Activated CD4-positive, CD25-positive, alpha-beta regulatory T cell treated with anti-CD3 and anti-CD28 coated beads, Interleukin-2, amount 50 U/mL, for 24 hours (primary cell): ENCODE results near the gene CDON.

ENCODE experiments used
- ATAC-seq, 2 donors: fragments of 150-1000 bp; cut with Tn5 transposase; one replicate each; pipeline ENCODE4 v1.10.0; 2021; ENCODE audit warnings: mild to moderate bottlenecking in 1 of 2, moderate library complexity in 1 of 2

The CDON gene

DNA sequence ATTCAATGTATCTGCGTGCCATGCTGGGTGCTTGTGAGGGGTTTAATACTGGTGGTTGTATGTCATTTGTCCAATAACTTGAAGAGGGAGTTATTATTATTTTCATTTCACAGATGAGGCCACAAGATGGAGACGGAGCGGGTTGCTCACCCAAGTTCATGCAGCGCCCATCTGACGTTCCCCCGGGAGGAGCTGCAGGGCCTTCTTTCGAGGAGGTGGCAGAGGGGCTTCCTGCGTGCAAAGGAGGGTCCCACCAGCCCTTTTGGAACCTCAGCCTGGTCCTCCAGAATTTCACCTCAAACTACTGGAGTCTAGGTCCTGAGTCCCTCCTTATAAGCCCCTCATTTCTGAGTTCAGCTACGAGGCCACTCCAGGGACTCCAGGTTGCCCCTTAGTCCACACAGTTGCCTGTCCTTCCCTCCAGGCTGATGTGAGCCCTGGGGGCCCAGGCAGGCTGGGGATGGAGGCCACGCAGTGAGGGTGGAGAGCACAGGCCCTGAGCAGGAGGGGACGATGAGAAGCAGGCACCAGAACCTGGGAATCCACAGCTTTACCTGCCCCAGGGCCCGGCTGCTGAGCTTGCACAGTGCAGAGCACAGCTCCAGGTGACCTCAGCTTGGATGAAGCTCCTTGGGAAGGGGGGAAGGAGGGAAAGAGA, 119.8 kb downstream of the CDON start:
- no peak for ATAC-seq

GRCh38 chr11:125941619-125942611, 120.8 kb downstream of the CDON start:
- peak; percentile 49 to 60 for ATAC-seq

DNA sequence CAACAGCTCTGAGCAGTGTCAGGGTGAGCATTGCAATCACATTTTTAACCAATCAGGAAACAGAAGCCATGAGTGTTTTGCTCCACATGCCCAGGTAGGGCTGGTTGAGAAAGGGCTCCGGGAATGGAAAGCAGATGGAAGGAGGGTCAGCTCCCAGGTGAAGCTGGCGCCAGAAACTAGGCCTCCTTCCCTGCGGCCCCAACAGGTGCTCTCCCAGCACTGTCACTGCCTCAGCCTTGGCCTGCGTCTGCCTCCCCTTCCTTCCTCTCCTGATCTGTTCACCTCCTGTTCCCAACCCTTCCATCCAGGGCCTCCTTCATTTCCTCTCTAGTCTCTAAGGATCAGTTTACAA, 121.4 kb downstream of the CDON start:
- ATAC-seq = no peak

DNA sequence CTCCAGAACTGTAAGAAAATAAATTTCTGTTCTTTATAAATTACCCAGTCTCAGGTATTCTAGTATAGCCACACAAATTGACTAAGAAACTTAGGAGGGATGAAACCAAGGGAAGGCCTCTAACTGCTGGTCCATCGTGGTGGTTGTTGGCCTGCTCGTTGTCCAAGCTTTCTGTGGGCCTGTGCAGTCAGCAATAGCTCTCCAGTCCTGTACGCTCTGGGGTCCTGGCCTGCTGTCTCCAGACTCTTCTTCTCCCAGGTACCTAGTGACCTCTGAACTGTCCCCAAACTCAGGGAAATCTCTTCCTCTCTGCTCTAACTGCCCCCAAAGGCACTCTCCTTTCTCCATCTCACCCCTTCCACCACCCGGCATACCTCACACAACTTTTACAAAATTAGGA, 122.5 kb downstream of the CDON start:
- no peak for ATAC-seq

DNA sequence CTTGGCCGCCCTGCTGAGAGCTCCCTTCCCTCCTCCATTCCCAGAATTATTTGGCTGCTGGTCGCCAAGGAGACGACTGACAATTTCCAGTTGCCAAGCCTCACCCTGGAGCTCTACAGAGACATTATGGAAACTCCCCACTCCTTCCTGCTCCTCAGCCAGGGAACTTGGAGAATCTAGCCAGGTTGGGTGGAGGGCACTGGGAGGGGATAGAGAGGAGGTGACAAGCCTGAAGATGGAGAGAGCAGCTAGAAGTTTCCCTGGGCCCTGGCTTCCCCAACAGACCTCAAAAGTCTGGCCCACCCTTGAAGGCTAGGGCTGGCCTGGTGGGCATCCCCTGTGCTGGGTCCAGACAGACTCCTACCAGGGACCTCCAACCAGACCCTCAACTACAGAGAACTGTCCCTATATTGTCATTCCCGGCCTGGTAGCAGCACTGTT, 123.6 kb downstream of the CDON start:
- no peak for ATAC-seq

- no peak for ATAC-seq
These were observed 124.2 kb downstream of the CDON start for GRCh38 chr11:125938418-125938817.

DNA sequence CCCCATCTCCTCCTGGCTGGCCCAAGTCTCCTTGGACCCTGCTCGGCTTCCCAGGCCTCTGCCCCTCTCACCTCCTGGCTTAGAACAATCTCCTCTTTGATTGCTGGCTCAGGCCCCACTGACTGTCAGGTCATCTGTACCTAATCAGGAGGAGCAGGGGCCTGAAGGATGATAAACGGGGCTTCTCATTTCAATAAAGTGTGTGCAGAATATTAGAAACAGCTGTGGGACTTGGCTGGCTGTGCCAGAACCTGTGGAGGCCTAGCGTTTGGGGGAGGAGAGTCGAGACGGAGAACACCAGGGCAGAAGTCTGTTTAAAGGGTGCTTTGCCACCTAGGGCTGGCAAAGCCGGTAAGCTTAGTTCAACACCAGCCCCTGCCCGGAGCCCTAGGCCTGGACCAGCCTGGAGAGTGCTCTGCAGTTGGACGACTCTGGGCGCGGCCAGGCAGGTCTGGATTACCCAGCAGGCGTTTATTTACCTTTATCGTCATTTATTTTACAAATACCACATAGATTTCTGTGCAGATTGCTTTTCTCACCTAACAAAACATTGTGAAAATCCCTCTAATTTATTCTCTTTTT, 127.0 kb downstream of the CDON start:
- no peak for ATAC-seq

GRCh38 chr11:125935056-125935455, 127.6 kb downstream of the CDON start:
- ATAC-seq = no peak

DNA sequence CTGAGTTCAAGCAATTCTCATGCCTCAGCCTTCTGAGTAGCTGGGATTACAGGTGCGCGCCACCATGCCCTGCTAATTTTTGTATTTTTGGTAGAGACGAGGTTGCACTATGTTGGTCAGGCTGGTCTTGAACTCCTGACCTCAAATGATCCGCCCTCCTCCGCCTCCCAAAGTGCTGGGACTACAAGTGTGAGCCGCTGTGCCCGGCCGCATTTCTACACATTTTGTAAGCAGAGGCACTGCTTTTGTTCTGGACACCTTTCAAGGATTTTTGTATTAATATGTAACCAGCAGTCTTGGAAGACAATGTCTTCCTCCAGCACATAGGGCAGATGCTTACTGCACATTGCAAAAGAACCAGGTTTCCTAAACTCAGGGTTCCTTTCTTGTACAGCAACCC, 128.2 kb downstream of the CDON start:
- no peak for ATAC-seq

- ATAC-seq = peak in 1 of 2 donors; percentile 17
These were observed 129.4 kb downstream of the CDON start for GRCh38 chr11:125933030-125933813.

GRCh38 chr11:125932301-125932700, 130.4 kb downstream of the CDON start:
- ATAC-seq = no peak

DNA sequence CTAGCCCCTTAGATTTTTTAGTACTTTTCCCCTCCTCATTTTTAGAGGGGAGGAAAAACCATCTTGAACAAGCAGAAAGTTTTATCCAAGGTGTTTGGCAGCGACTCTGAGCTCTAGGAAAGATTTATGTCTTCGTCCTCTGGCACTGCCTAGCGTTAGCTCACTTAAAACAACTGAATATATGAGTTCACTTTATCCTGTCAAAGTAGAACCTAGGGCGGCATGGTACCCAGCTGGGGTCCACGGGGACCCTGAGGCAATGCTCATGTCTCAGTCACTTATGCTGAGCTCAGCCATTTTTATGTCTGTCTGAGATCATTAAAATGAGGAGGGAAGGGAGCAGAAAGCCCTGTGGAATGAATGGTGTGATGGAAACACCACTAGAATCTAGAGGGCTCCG, 131.0 kb downstream of the CDON start:
- no peak for ATAC-seq

DNA sequence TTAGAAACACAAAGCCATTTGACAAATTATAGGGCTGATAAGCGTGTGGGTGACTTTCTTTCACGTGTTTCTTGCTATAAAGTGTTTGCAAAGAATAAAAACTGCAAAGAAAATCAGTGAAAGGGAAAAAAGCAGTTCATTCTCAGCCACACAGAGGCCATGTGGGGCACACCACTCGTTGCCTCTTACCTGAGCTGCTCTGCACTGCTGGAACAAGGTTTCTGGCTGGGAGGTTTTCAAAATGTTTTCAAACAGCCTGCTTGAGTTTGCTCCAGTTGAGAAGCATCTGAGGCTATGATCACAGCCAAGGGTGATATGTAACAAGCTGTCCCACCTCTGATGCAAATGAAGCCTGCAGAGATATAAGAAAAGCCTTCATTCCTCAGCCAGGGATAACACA, 131.6 kb downstream of the CDON start:
- ATAC-seq = no peak

DNA sequence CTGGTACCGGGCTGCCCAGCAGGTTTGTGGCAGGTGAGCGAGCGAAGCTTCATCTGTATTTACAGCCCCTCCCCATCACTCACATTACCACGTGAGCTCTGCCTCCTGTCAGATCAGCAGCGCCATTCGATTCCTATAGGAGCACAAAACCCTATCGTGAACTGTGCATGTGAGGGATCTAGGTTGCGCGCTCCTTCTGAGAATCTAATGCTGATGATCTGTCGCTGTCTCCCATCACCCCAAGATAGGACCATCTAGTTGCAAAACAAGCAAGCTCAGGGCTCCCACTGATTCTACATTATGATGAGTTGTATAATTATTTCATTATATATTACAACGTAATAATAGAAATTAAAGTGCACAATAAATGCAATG, 132.6 kb downstream of the CDON start:
- ATAC-seq = no peak

GRCh38 chr11:125929445-125930075, 133.1 kb downstream of the CDON start:
- ATAC-seq = no peak

GRCh38 chr11:125926682-125927081, 136.0 kb downstream of the CDON start:
- ATAC-seq = no peak

- ATAC-seq = no peak
These were observed 136.9 kb downstream of the CDON start for GRCh38 chr11:125925804-125926203.

DNA sequence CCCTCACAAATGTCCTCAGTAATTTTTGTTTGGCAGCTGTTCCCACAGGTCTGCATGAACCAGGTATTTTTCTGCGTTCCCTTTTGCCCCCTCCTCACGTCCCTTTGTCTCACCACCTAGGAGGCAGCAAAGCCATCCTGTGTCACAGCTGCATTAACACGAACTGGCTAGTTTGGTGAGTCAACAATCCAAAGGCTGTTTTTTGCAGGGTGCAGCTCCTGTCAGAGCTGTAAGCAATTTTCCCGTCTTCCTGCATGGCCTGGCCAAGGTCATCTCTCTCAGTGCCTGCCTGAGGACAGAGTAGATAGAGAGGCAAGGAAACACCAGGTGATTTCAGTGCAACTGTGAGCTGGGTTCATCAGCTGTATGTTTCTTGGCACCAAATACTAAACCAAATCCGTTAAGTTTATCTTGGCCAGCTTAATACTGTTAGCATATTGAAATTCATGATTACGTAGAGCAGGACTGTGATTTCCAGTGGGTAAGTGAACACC, 137.4 kb downstream of the CDON start:
- ATAC-seq = no peak

DNA sequence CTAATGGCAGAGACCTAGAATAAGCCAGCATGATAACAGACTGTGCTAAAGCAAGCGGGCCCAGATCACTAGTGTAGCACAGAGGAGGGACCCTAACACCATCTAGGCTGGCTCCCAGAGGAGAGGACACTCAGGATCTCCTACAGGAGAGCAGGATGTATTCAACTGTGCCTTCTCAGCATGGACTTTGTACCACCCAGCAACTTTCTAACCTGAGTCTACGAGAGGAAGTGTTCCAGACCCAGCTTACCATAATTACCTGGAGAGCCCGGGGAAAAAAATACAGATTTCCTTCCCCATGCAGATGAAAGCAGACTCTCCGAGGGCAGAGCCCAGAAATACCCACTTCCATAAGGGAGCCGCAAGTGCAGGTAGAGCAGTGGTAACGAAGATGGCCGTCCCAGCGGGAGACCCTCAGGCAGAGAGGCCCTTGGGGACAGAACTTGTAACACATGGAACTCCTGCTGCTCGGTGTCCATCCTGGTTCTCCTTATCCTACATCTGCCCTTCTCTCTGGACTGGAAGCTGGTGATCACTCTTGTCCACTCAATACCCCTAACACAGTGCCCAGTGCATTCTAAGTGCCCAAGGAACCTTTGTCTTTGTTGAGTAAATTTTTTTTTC, 138.2 kb downstream of the CDON start:
- no peak for ATAC-seq

- no peak for ATAC-seq
These were observed 139.0 kb downstream of the CDON start for GRCh38 chr11:125923633-125924032.

DNA sequence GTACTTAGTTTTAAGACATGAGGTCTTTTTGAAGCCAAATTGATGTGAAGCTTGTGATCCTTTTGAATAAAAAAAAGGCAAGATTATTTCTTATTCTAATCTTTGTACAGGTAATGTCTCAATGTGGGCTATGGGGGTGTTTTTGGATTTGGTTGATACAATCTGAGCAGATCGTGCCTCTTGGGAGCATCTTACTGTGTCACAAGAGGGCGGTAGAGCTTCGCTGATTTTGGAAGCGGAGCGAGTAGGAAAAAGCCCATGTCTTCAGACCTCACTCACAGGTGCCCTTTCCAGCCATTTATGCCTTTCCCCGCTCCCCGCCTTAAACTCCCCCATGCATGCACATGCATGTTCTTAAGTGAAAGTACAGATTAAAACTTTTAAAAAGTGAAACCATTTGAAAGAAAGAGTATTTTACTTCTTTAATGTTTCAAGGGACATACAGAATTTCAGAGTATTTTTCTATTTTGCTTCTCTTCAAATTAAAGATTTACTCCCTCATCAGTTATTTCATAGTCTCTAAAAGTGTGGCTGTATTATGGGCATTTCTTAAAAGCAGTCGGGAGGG, 139.6 kb downstream of the CDON start:
- peak; percentile 51 for ATAC-seq
